Raji (cell line): ENCODE results near the gene BARHL1.

Source experiments
- POLR2A ChIP-seq: IDR thresholded peaks from 2 replicates; pipeline ENCODE4 v1.6.1; 2011; ENCODE audit warnings: low read depth, low read length, control low read depth; ENCODE audit not compliant: insufficient read depth

Gene BARHL1

DNA sequence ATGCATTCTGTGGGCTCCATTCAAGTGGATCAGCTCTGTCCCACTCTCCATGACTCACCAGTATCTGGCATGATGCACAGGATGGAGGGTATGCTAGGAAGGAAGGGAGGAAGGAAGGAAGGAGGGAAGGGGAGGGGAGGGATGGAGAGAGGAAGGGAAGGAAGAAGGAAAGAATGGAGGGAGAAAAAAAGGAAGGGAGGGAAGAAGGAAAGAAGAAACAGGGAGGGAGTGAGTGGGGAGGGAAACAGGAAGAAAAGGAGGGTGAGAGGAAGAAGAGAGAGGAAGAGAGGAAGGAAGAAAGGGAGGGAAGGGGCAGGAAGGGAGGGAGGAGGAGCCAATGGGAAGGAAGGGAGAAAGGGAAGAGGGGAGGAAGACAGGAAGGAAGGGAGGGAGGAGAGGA is 5.3 kb upstream of the BARHL1 start:
- TF ChIP-seq POLR2A, result no peak

DNA sequence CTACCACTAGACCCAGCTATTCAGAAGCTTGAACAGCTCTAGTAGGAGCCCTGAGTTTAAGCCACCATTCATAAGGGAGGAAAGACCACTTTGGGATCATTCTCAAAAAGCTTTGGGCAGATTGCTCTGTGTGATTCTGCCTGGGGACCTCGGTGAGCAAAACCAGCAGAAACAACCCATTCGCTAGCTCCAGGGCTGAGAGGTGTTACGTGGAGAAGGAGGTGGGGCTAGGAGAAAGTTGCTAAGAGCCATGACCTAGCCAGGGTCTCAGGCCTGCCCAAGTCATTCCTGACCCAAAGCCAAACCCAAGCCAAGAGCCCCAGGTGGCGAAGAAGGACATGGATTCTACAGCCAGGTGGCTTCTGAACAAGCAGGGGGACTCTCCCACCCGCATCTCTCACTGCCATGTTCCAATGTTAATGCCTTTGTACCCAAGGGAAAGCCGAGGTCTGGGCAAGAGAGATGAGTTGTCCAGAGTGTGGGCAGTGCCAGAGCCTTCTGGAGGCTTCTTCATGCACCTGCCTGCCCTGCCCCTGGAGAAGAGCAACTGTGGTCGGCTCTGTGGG is 4.0 kb upstream of the BARHL1 start:
- TF ChIP-seq POLR2A, result no peak

DNA sequence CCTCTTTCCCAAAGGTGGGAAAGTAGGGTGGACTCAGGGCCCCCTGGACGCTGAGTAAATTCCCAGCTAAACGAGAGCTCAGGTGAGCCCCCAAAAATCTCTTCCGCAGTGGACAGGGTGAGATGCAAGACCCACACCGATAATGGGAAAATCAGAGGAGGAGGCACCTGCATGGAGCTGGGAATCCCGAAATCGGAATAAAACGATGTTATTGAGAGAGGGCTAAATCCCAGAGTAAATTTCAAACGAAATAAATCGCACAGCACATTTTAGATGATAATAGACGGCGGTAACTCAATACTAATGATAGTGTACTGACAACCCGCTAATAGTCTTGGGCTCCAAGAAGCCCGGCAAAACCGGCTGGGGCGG is 3.0 kb upstream of the BARHL1 start:
- TF ChIP-seq POLR2A, result no peak

DNA sequence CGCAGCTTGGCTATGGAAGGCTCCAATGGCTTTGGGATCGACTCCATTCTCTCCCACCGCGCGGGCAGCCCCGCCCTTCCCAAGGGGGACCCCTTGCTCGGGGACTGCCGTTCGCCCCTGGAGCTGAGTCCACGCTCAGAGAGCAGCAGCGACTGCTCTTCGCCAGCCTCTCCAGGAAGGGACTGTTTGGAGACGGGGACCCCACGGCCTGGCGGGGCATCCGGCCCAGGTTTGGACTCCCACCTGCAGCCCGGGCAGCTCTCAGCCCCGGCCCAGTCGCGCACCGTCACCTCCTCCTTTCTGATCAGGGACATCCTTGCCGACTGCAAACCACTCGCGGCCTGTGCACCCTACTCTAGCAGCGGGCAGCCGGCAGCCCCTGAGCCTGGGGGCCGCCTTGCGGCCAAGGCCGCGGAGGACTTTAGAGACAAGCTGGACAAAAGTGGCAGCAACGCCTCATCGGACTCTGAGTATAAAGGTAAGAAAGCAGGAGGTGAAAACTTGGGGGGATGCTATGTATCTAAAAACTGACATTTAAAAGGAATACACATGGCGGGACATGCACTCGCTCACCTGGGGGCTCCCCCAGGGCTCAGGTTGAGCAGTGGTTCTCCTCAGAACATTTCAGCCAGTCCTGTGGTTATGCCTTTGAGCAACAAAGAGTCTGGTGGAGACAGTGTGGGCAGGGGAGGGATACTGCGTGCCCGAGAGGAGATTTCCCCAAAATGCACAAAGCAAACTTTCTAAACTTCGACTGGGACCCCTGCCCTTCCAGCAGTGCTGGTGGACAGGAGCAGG is 579 bp downstream of the BARHL1 start:
- no peak for TF ChIP-seq POLR2A

DNA sequence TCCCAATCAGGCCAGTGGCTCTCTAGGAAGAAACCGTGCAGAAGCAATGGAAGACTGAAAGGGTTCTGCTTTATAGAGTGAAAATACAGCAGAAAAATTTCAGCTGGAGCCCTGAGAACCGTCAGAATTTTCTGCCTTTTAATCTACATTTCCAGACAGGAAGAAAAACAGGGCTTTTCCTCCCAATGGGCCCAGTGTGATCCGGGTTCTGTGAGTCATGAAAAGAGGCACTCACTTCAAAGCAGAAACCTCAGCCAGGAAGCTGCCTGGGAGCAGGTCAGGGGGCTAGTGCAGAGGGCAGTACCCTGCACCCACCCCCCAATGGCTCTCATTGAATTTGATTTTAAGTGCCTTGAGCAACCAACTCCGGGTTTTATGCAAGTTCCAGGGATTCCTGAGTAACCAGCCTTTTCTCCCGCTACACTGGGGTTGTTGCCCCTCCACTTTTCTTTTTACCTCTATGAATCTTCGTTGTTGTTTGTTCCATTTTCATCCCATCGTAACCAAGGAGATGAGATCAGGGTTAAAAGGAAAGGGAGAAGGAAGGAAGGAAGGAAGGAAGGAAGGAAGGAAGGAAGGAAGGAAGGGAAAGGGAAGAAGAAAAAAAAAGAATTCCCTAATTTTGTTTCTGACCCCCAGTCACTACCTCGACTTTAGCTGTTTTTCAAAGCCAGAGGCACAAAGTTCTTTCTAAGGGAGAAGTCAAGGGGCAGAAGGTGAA is 1.3 kb downstream of the BARHL1 start:
- TF ChIP-seq POLR2A, result no peak

DNA sequence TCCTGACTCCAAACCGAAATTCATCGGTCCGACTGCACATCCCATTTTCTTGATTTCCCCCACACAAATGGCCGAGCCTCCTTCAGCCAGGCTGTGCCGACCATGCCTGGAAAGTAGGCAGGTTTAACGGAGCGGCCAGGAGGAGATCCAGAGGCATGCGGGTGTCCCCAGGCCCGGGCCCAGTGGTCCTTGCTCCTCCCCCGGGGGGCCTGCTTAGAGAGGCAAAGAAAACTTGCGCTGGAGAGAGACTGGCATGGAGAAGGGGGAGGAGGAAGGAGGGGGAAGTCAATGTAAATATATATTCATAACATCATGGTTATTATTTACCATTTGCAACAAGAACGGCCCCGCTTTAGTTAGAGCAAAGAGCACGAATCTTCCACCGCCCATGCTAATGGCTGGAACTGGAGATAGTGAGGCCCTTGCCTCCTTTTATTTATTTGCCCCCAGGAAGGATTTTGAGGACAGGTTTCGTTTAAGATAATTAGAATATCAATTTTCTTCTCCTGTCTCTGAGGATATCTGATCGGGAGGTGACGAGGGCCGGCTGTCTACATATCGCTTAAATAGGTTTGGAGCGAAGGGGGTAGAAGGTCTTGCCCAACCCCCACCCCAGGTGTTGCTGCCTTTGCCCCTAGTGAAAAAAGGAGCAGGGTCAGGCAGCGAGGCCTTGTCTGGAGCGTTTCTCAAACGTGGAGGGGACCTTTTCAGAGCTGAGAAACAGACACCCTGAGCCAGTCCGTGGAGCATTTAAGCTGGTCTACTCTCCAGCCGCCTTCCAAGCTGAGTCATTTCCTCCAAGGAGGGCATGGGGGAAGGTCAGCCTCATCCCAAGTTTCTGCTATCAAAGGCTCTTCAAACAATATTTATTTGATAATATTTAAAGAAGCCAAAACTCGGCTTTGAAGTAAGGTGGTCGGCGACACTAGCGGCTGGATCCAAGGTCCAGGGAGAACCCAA is 2.5 kb downstream of the BARHL1 start:
- no peak for TF ChIP-seq POLR2A

DNA sequence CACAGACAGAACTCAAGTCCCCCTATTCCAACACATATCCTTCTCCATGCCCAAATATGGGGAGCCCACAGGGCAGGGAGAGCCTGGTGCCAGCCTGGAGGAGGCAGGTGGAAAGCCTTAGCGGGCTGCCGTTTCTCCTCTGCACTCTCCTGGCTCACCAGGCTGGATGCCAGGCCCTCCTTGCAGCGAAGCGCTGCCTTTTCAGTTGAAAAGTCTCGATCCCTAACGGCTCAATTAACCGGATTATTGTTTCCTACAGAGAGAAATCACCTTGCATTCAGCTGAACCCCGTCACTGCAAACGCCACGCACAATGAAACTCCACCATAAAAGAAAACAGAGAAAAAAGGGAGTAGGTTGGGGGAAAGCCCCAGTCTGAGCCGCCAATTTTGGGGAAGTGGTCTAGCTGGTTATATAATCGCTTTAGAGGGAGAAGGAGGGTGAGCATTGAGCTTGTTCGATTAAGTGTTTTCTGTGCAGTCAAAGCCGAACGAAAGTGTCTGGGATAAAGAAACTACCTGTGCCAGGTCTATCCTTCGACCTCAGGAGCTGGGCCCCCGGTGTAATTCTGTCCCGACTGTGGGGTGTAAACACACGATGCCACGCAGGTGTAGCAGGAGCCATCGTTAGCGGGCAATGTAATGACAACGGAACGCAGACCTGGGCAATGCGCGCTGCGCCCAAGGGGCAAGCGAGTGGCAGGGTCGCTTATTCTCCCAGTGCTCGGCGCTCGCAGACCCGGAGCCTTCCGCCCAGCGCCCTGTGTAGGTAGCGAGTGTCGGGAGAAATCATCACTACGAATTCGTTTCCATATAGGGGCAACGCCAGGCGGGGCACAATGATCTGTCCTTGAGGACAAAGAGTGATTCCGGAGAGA is 3.8 kb downstream of the BARHL1 start:
- TF ChIP-seq POLR2A, result no peak

DNA sequence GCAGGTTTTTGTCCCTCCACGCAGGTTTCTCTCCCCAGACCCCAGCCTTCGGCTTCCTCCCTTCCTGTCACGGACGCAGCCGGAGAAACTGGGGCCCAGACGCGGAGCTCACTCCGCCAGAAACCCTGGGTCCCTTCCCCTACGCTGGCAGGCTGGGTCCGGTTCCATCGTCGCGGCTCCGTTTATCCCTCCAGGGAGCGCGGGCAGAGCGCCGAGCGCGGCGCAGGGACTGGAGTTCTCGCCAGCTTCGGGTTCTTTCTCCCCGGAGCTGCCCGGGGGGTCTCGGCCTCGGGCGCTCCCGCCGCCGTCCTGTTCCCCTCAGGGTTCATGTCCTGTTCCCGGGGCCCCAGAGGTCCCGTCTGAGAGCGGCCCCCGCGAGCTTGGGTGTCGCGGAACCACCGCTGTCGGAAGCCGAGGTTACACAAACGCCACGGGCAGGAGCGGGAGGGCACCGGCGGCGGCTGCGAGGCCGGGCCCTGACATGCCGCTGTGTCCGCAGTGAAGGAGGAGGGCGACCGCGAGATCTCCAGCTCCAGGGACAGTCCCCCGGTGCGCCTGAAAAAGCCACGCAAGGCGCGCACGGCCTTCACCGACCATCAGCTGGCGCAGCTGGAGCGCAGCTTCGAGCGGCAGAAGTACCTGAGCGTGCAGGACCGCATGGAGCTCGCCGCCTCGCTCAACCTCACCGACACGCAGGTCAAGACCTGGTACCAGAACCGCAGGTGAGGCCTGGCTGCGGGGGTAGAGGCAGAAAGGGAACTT is 4.6 kb downstream of the BARHL1 start:
- TF ChIP-seq POLR2A, result no peak

DNA sequence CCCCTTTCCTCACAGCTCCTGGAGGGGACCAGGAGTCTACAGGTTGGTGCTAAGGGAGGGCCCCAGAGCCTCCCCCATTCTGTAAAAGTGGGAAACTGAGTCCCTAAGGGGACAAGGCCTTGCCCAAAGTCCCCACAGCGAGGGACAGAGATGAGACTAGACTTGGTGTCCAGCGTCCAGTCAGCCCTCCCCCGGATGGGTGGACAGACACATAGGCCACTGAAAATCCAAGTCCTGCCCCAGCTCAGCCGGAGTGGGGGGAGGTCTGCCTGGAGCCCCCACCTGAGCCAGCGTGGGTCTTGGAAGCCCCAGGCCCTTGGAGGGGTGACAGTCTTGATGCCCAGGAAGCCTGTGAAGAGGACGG is 5.2 kb downstream of the BARHL1 start:
- no peak for TF ChIP-seq POLR2A

DNA sequence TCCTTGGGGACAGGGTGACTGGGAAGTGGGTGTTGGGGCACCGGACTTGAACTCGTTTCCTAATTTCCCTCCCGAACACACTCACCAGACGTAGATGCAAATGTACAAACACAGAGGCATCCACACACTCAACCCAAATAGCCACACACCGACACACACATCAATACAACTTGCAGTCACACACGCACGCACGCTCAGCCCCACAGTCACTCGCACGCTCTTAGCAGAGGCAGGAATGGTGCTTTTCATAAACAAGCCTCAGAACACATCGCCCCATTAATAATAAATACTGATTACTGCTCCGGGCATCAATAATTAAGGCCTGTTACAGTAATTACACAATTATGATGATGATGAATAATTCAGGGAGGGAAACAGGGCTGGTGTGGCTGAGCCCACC is 5.7 kb downstream of the BARHL1 start:
- TF ChIP-seq POLR2A, result no peak

DNA sequence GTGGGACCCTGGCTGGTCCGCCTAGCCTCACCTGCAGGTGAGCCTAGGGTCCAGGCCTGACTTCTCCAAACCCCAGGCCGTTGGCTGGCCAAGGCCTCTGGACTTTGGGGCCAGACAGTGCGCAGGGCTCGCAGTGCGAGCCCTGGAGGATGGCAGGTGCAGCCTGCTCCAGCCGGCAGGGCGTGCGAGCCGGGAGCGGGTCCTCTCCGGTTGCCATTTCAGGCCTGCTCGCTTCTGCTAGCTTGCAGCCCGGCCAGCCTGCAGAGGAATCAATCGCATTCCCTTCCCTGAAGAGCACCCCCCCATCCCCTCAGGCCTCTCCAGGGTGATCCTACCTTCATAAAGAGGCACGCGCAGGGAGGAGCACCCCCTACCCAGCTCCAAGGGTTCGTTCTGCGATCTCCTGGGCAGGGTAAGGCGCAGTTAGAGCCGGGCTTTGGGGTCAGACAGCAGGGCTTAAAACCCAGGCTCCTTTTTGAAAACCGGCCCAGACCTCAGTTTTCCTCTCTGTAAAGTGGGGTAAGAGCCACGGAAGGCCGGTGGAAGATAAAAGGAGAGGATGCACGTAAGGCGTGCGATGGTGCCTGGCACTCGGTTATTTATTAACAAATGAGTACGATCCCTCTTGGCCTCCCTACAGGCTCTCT is 6.2 kb downstream of the BARHL1 start:
- TF ChIP-seq POLR2A, result no peak

DNA sequence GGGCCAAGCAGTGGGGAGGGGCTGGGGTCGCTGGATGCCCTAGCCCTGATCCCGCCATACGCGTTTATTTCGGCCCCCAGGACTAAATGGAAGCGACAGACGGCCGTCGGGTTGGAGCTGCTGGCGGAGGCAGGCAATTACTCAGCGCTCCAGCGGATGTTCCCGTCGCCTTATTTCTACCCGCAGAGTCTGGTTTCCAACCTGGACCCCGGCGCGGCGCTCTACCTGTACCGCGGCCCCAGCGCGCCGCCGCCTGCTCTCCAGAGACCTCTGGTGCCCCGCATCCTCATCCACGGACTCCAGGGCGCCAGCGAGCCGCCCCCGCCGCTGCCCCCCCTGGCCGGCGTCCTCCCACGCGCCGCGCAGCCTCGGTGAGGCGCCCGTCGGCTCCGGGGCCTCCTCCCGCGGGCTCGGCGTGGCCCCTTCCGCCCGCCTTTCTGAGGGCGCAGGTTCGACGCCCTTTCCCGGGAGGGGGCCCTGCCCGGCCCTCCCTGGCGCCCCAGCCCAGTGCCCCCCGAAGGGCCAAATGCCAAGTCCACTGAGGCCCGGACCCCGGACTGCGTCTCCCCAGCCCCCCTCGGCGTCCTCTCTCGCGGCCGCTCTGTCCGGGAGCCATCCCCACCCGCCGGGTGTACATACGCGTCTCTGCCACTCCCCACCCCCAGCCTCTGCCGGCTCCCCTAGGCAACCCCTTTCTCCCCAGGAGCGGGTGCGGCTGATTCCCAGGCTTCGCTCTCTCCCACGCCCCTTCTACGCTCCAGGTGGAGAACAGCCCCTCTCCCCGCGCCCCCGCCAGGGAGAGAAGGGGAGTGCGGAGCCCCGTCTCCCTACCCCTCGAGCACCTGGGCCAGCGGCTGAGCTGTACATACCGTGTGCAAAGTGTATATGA is 7.0 kb downstream of the BARHL1 start:
- no peak for TF ChIP-seq POLR2A
